GM19452 (cell line): Measurements from ENCODE around the gene PPP1R14D.

Source experiments
- ATAC-seq: cut with Tn5 transposase; IDR thresholded peaks from one replicate; pipeline ENCODE4 v1.9.1; 2021; ENCODE audit not compliant: unreplicated experiment

PPP1R14D gene

GRCh38 chr15:40853241-40853890, 24.9 kb upstream of the PPP1R14D start:
- no peak for ATAC-seq

- ATAC-seq: no peak
These were observed 24.0 kb upstream of the PPP1R14D start for GRCh38 chr15:40852529-40852928.

GRCh38 chr15:40850576-40851112, 22.1 kb upstream of the PPP1R14D start:
- ATAC-seq: no peak

GRCh38 chr15:40847223-40847961, 18.9 kb upstream of the PPP1R14D start:
- ATAC-seq: no peak

GRCh38 chr15:40846841-40847222, 18.3 kb upstream of the PPP1R14D start:
- no peak for ATAC-seq

- no peak for ATAC-seq
These were observed 17.2 kb upstream of the PPP1R14D start for GRCh38 chr15:40845511-40846284.

- no peak for ATAC-seq
These were observed 16.5 kb upstream of the PPP1R14D start for GRCh38 chr15:40845036-40845435.

GRCh38 chr15:40844696-40845030, 16.2 kb upstream of the PPP1R14D start:
- no peak for ATAC-seq

- no peak for ATAC-seq
These were observed 15.6 kb upstream of the PPP1R14D start, which contains the start of gene SPINT1 for GRCh38 chr15:40843885-40844695. TSS of gene SPINT1 (plus strand) at chr15:40844048. CDS start at chr15:40844555, 507 bp downstream.

- no peak for ATAC-seq
These were observed 14.9 kb upstream of the PPP1R14D start for GRCh38 chr15:40843261-40843884.

- no peak for ATAC-seq
These were observed 13.2 kb upstream of the PPP1R14D start for GRCh38 chr15:40841741-40842140.

- ATAC-seq: no peak
These were observed 10.2 kb upstream of the PPP1R14D start for GRCh38 chr15:40838756-40839155.

GRCh38 chr15:40836020-40836419, 7.5 kb upstream of the PPP1R14D start:
- no peak for ATAC-seq

- ATAC-seq: no peak
These were observed 4.4 kb upstream of the PPP1R14D start for GRCh38 chr15:40832903-40833302.

GRCh38 chr15:40831861-40832260, 3.4 kb upstream of the PPP1R14D start:
- ATAC-seq: no peak

- ATAC-seq: no peak
These were observed 2.4 kb upstream of the PPP1R14D start for GRCh38 chr15:40830884-40831283.

GRCh38 chr15:40829115-40829514, 607 bp upstream of the PPP1R14D start:
- ATAC-seq: no peak

GRCh38 chr15:40826423-40827075, 2.0 kb downstream of the PPP1R14D start:
- ATAC-seq: no peak

GRCh38 chr15:40825661-40826422, 2.7 kb downstream of the PPP1R14D start:
- ATAC-seq: no peak
